GM21515 (cell line): ENCODE measurements around the gene RHOH.
"Not testable (repeated sequence)": the region's sequence is repeated elsewhere in the genome, so short reads cannot be mapped to it uniquely, and the experiment has no call there.

Experiments
- ATAC-seq: cut with Tn5 transposase; IDR thresholded peaks from one replicate; pipeline ENCODE4 v1.9.1; 2021; ENCODE audit not compliant: unreplicated experiment

Gene RHOH

GRCh38 chr4:40256817-40257216 lies 60.0 kb downstream of the RHOH start:
- ATAC-seq: no peak

DNA sequence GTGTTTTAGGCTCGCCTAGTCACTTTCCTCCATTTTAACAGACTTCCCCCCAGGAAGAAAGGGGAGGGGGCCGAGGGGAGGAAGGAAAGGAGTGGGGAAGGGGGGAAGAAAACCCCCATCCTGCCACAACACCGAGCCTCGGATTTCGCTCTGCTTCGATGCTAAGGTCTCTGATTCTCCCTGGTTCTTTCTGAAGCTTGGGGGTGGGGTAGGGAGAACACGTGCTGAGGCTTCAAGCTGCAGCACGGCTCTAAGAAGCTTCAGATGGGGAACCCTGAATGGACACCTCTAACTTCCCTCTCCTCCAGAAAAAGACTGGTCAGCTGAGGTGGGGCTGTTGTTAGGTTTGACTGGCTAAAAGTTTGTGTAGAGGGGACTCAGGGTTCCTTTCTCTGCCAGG lies 61.8 kb downstream of the RHOH start:
- ATAC-seq: no peak

- ATAC-seq: no peak
These were observed 64.6 kb downstream of the RHOH start for GRCh38 chr4:40261231-40262076.

- no peak for ATAC-seq
These were observed 65.3 kb downstream of the RHOH start for GRCh38 chr4:40262077-40262528.

- ATAC-seq: no peak
These were observed 66.0 kb downstream of the RHOH start for GRCh38 chr4:40262861-40263260.

DNA sequence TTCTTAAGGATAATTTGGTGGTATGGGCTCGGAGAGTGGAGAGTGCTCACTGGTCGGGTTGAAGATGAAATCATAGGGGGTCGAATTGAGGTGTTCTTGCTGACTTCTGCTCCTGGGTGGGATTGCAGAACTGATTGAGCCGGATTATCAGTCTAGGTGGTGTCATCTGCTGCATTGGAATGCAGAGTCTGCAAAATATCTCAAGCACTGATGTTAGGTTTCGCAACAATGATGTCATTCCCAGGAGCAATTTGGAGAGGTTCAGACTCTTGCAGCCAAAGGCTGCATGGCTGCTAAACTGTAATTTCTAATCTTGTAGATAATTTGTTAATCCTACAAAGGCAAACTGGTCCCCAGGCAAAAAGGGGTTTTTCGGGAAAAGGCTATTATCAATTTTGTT lies 67.7 kb downstream of the RHOH start:
- ATAC-seq: no peak

DNA sequence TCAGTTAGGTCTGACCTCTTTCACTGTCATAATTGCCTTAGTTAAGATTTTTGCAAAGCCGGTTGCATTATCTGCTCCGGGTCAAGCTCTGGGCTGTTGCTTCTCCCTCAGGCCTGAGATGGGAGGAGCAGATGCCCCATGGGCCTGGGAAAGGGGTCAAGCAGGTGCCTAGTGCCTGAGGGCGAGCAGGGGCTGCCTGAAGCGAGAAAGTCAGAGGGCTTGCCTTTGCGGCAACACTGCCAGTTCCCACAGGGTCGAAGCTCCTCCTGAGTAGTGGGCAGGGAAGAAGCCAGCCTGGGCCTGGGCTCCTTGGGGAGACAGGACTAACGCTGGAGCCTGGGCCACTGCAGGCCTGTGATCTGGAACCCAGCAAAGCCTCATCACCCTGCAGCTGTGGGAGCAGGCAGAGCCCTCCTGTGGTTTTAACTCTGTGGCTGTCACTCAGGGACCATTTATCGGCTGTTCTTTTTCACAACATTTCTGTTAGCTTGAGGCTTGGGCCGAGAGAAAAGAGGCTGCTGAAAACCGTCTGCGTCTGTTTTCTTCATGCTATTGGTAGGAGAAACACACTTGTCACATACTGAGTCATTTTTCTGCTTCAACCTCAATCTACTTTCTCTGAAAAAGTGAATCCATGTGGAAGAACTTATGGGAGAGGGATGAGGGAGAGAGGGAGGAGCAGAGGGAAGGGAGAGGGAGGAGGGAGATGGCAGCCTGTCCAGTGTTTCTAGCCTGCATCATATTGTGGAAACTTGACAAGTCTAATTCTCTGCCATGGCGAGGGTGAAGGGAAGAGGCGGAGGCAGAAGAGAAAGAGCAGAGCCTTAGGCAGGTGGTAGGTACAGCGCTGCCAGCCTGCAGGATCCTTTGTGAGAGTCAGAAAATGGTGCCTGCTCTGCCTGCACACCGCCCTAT lies 68.4 kb downstream of the RHOH start:
- no peak for ATAC-seq

- ATAC-seq: no peak
These were observed 69.1 kb downstream of the RHOH start for GRCh38 chr4:40265910-40266274.

- no peak for ATAC-seq
These were observed 72.3 kb downstream of the RHOH start for GRCh38 chr4:40269133-40269532.

DNA sequence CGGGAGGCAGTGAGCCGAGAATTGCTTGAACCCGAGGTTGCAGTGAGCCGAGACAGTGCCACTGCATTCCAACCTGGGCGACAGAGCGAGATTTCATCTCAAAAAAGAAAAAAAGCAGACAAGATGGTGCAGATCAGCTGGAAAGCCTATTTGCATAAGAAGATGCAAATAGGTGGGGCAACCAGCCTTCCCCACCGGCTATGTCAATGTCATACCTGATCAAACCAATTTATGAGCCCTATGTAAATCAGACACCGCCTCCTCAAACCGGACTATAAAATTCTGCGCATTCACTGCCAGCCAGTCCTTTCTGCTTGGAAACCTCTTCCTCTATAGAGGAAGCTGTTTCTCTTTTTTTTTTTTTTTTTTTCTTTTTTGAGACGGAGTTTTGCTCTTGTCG lies 73.8 kb downstream of the RHOH start:
- no peak for ATAC-seq

GRCh38 chr4:40275065-40275730 lies 78.4 kb downstream of the RHOH start:
- no peak for ATAC-seq

- no peak for ATAC-seq
These were observed 79.7 kb downstream of the RHOH start for GRCh38 chr4:40276546-40276945.

DNA sequence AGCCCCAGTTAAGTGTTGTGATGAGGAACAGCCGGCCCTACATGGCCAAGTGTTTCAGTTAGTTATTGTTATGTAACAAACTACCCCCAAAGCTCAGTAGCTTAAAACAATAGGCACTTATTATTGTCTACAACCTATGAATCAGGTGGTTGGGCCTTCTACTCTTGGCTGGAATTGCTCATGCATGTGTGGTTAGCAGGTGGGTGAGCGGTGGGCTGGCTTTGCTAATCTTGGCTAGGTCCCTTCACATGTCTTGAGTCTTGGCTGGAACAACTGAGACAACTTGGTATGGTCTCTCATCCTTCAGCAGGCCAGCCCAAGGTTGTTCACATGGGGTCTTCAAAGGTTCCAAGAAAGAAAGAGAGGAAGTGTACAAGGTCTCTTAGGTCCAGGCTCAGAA lies 83.8 kb downstream of the RHOH start:
- no peak for ATAC-seq

DNA sequence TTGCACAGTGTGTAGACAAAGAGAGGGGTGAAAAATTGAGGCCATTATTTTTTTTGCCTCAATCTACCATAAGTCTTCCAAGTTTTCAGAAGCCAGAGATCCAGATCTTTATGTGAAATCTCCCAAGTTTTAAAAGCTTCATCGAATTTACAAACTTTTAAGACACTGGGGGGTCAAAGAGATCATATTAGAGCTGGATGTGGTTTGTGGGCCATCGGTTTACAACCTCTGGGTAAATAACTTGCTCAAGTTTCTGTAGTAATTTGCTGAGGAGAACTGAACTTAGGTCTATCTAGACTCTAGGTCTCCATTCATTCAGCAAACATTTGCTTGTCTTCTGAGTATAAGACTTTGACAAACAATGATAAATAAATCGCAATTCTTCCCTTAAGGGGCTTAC lies 84.3 kb downstream of the RHOH start:
- ATAC-seq: no peak

DNA sequence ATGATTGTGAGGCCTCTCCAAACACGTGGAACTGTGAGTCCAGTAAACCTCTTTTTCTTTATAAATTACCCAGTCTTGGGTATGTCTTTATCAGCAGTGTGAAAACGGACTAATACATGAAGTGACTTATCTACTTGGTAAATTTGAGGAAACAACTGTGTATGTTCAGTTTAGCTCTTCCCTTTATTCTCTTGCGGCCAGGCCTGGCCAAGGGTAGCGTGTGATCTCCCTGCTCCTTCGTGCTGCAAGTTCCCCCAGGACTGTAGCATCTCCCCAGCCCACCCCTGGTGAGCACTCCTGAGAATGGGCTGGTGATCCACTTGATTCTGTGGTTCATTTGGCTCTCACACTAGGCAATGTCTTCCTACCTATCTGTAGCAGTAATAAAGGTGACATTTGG lies 85.1 kb downstream of the RHOH start:
- ATAC-seq: no peak

DNA sequence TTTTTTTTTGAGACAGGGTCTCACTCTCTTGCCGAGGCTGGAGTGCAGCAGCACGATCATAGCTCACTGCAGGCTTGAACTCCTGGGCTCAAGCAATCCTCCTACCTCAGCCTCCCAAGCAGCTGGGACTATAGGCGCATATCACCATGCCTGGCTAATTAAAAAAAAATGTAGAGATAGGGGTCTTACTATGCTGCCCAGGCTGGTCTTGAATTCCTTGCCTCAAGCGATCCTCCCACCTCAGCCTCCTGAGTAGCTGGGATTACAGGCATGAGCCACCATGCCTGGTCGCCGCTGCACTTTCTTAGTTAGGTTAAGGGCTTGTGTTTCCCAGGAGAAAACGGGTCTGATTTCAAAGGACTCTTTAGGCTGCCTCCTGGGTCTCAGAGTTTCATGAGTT lies 86.0 kb downstream of the RHOH start:
- ATAC-seq: not testable (repeated sequence)

DNA sequence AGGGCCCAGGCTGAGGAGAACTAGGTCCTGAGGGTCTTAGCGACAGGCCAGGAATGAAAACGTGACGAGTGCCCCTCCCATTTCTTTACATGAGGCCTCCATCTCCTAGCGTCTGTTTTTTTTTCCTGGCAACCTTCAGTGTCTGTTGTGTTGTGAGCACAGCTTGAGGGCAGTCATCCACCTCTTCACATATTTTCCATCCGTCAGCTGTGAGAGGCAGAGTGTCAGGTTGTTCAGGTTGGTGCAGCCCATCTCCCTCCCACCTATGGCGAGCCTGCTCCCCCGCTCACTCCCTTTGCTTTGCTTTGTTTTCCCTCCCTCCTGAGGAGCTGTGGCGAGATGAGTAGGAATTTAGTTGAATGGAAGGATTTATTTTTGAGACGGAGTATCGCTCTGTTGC lies 86.6 kb downstream of the RHOH start:
- ATAC-seq: no peak

GRCh38 chr4:40283968-40284367 lies 87.1 kb downstream of the RHOH start:
- no peak for ATAC-seq

DNA sequence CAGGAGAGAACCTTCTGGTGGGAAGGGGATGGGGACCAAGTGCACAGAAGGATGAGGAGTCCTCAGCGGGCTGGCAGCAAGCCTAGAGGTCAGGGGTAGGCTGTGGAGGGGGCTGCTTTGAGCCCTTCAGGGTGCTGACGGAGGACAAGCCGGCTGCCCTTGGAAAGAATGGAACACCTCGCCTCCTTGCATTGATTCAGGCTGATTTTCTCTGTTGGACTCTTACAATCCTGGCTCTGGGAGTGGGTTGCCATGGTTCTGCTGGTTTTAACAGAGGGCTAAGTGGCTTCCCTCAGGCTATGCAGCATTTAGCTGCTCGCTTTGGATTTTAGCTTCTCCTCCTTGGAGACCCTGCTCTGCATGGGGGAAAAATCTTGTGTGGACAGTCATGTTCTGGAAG lies 88.9 kb downstream of the RHOH start:
- ATAC-seq: no peak

DNA sequence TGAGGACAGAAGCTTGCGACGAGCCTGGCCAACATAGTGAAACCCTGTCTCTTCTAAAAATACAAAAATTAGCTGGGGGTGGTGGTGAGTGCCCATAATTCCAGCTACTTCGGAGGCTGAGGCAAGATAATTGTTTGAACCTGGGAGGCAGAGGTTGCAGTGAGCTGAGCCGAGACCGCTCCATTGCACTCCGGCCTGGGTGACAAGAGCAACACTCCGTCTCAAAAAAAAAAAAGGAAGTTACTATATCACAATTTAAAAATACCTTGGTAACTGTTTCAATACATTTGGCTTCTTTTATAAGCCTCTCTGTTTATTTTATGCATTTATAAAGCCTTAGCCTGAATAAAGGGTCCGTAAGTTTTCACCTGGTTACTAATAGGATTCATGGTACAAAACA lies 91.7 kb downstream of the RHOH start:
- ATAC-seq: no peak

- ATAC-seq: no peak
These were observed 92.7 kb downstream of the RHOH start for GRCh38 chr4:40289366-40290188.
